ENCODE results near the gene SP100. TPM values are rescaled to one million over a fixed set of nuclear protein-coding genes. Genes with fewer than 3 reads are reported as not detected.
"Not testable (repeated sequence)": the region's sequence is repeated elsewhere in the genome, so short reads cannot be mapped to it uniquely, and the experiment has no call there.

The SP100 gene
- total RNA-seq, 2 donors from 2014 or later = 51.6 to 69.0 TPM

DNA sequence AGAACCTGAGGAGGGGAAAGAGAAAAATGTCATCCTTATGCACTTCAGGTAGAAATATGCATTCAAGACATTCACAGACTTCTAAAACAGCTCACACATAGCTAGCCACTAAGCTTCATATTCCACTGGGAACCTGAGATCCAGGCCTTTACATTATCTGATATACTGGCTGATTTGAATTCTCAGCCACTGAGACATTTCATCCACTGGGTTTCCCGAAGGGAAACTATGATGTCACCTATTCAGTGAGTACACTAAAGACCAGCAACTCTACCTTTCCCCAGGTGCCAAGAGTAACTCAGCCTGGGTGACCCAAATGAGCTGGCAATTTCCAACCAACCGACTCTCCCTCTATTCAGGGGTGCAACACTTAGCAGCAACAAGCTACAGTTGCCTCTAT lies 21.7 kb upstream of the SP100 start:
- H3K36me3 ChIP-seq = no peaks in the 10 kb centered on the region
- TF ChIP-seq POLR2A (IDR thresholded peaks at IDR 0.05) = no peak
- no peak for TF ChIP-seq POLR2AphosphoS5 (IDR thresholded peaks at IDR 0.05)
- TF ChIP-seq, protein P1, sequence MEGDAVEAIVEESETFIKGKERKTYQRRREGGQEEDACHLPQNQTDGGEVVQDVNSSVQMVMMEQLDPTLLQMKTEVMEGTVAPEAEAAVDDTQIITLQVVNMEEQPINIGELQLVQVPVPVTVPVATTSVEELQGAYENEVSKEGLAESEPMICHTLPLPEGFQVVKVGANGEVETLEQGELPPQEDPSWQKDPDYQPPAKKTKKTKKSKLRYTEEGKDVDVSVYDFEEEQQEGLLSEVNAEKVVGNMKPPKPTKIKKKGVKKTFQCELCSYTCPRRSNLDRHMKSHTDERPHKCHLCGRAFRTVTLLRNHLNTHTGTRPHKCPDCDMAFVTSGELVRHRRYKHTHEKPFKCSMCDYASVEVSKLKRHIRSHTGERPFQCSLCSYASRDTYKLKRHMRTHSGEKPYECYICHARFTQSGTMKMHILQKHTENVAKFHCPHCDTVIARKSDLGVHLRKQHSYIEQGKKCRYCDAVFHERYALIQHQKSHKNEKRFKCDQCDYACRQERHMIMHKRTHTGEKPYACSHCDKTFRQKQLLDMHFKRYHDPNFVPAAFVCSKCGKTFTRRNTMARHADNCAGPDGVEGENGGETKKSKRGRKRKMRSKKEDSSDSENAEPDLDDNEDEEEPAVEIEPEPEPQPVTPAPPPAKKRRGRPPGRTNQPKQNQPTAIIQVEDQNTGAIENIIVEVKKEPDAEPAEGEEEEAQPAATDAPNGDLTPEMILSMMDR (IDR thresholded peaks at IDR 0.05) = no peak

DNA sequence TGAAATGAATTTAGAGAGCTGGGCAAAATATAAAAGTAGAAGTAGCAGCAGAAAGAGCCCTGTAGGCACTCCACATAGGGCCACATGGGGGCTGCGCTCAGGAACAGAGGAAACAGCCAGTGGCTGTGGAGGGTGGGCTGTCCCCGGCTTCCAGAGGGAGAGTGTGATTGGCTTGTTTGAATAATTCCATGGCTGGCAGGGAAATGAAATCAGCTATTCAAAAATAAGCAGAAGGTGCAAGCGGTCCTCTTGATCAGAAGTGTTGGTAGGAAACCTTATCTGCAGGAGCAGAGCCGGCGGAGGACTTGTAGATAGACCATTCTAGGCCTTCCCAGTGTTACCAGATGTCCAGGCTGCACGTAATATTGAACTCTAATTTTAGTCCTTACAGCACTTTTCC lies 17.3 kb upstream of the SP100 start:
- H3K27me3 ChIP-seq (replicated peaks; ENCODE audit: insufficient read depth); H3K4me3 ChIP-seq; intact Hi-C loops (cut with DNase I); H3K27ac ChIP-seq; H3K9me3 ChIP-seq; H3K4me1 ChIP-seq (replicated peaks); H3K36me3 ChIP-seq; DNase-seq (ENCODE audit: low spot score): not testable (repeated sequence)
- WGBS = 99% methylated on average over 6 of the region's 6 CpGs

More for the DNA sequence above, 21.7 kb upstream of the SP100 start:
- H3K9me3 ChIP-seq = no peaks in the 10 kb centered on the region
- no peaks in the 10 kb centered on the region for H3K4me1 ChIP-seq (replicated peaks)
- H3K27ac ChIP-seq = no peak overlapping the region
- intact Hi-C loops (cut with DNase I) = no loop called here
- no peak overlapping the region for H3K4me3 ChIP-seq
- no peak for DNase-seq (ENCODE audit: low spot score)
- WGBS = 87% methylated on average over 2 of the region's 2 CpGs
- no peaks in the 10 kb centered on the region for H3K27me3 ChIP-seq (replicated peaks; ENCODE audit: insufficient read depth)

DNA sequence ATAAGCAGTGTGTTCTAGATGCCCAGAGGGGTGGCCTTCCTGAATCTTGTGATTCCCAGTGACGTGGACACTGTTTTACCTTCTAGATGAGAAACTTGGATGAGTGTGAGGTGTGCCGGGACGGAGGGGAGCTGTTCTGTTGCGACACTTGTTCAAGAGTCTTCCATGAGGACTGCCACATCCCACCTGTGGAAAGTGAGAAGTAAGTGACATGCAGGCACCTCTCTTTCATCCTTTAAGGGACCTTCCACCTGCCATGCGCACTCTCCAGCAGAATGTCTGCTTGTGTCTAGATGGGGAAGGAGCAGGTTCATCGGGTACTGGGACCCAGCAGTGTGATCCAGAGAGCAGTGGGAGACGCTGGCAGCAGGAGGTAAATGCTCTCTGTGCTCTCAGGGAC lies 16.0 kb upstream of the SP100 start:
- no peak overlapping the region for H3K4me3 ChIP-seq
- no peak for DNase-seq (ENCODE audit: low spot score)
- H3K9me3 ChIP-seq = no peaks in the 10 kb centered on the region
- WGBS = 88% methylated on average over 7 of the region's 7 CpGs
- no peak for TF ChIP-seq POLR2A (IDR thresholded peaks at IDR 0.05)
- H3K4me1 ChIP-seq (replicated peaks) = no peaks in the 10 kb centered on the region
- peaks cover 0 to 7% of the 10 kb centered on the region in 2 donors for H3K36me3 ChIP-seq
- intact Hi-C loops (cut with DNase I) = no loop called here
- H3K27ac ChIP-seq = no peak overlapping the region
- H3K27me3 ChIP-seq (replicated peaks; ENCODE audit: insufficient read depth) = no peaks in the 10 kb centered on the region

DNA sequence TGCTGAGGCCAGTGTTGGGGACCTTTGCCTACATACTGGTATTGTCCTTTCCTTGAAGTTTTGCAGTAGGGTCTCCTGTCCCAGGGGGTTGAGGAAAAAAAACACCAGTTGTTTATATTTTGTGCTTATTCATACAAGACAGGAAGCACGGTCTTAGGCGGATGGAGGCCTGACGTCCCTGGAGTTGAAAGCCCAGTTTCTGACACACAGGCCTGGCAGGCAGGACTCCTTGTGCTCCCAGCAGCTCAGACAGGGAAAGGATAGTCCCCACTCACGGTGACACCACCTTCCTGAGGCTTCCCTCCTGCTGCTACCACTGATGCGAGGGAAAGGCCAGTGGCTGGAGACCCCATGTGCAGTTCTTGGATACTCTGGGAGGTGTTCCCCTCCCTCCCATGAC lies 15.5 kb upstream of the SP100 start:
- 68% methylated on average over 5 of the region's 5 CpGs for WGBS
- TF ChIP-seq, protein P1 (IDR thresholded peaks at IDR 0.05) = no peak
- TF ChIP-seq POLR2A (IDR thresholded peaks at IDR 0.05) = no peak
- no peak for TF ChIP-seq POLR2AphosphoS5 (IDR thresholded peaks at IDR 0.05)
- Histone ChIP-seq H3K27ac (no peak overlapping the region), H3K27me3 (replicated peaks; ENCODE audit: insufficient read depth) (no peaks in the 10 kb centered on the region), H3K4me3 (no peak overlapping the region), H3K9me3 (no peaks in the 10 kb centered on the region), H3K4me1 (replicated peaks) (no peaks in the 10 kb centered on the region), H3K36me3 (peaks cover 0 to 7% of the 10 kb centered on the region in 2 donors)
- intact Hi-C loops (cut with DNase I) = no loop called here
- DNase-seq (ENCODE audit: low spot score) = no peak

DNA sequence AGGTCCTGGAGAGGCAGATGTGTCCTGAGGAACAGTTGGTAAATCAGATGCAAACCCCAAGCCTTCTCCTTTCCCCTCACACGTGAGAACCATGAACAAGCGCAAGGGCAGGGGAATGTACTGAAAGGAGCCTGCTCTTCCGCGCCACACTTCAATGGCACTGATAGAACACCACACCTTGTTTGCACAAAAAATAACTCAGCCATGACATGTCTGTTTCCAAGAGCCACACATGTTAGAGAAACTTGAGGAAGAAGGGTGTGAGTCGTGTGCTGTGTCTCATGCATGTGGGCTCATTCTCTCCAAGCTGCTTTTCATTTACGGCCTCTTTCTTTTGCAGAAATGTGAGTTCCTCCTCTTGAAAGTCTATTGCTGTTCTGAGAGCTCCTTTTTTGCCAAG lies 15.0 kb upstream of the SP100 start:
- WGBS = 95% methylated on average over 2 of the region's 6 CpGs
- H3K36me3 ChIP-seq; intact Hi-C loops (cut with DNase I); H3K27ac ChIP-seq; H3K9me3 ChIP-seq; H3K27me3 ChIP-seq (replicated peaks; ENCODE audit: insufficient read depth); DNase-seq (ENCODE audit: low spot score); H3K4me3 ChIP-seq; H3K4me1 ChIP-seq (replicated peaks): not testable (repeated sequence)

DNA sequence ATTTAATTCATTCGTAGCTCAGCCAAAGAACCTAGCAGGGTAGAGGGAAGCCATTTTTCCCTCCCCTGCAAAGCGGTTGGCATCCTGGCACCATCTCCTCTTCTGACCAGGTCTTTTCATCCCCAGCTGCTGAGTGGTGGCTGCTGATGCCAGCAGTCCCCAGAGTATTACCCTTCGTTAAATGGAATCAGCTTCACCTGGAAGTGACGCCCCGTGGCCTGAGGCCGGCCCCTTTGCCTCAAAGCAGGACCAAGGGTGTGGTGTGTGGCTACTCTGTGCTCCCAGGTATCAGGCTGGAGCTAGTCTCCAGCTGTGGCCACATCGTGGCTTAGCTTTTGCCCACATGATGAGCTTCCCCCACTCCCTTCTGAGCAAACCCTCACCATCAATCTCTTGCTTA lies 12.3 kb upstream of the SP100 start:
- no peak for TF ChIP-seq POLR2A (IDR thresholded peaks at IDR 0.05)
- DNase-seq (ENCODE audit: low spot score) = no peak
- intact Hi-C loops (cut with DNase I) = no loop called here
- H3K27me3 ChIP-seq (replicated peaks; ENCODE audit: insufficient read depth) = no peaks in the 10 kb centered on the region
- no peak overlapping the region for H3K4me3 ChIP-seq
- H3K4me1 ChIP-seq (replicated peaks) = no peaks in the 10 kb centered on the region
- 94% methylated on average over 7 of the region's 7 CpGs for WGBS
- peaks cover 0 to 7% of the 10 kb centered on the region in 2 donors for H3K36me3 ChIP-seq
- H3K9me3 ChIP-seq = no peaks in the 10 kb centered on the region
- no peak overlapping the region for H3K27ac ChIP-seq

DNA sequence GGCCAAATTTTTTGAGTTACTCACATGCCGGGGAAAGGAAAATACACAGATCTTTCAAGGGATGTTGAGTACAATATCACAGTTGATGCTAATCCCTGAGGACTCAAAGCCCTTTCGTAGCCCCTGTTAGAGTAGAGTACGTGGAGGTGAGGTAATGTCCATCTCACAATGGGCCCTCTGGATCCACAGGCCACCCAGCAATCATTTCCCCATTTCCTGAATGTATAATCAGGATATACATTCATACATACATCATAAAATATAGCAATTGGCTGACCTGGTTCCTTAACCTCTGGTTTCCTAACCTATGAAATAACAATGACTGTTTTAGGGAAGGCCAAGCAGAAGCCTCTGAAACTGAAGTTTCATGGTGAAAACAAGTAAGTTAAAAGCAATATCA lies 10.2 kb upstream of the SP100 start:
- Histone ChIP-seq H3K4me3 (no peak overlapping the region), H3K36me3 (no peaks in the 10 kb centered on the region), H3K27ac (no peak overlapping the region), H3K9me3 (no peaks in the 10 kb centered on the region), H3K27me3 (replicated peaks; ENCODE audit: insufficient read depth) (no peaks in the 10 kb centered on the region), H3K4me1 (replicated peaks) (peaks cover 2% of the 10 kb centered on the region)
- TF ChIP-seq POLR2AphosphoS5 (IDR thresholded peaks at IDR 0.05) = no peak
- DNase-seq (ENCODE audit: low spot score) = no peak
- WGBS = 93% methylated on average over 3 of the region's 3 CpGs
- intact Hi-C loops (cut with DNase I) = no loop called here

Measured in prostate gland (tissue), 2 donors.